ENCODE results near the gene OCEL1.

OCEL1 gene

GRCh38 chr19:17211547-17212446, 14.2 kb upstream of the OCEL1 start:
- DNase-seq, result no peak

GRCh38 chr19:17213334-17213733, 12.7 kb upstream of the OCEL1 start:
- no peak for DNase-seq

GRCh38 chr19:17214508-17215126, 11.4 kb upstream of the OCEL1 start:
- DNase-seq, result no peak

GRCh38 chr19:17215127-17215971, 10.7 kb upstream of the OCEL1 start, which contains the start of gene USE1:
Gene USE1 (plus strand): TSS chr19:17215357. CDS start chr19:17215406, 49 bp downstream.
- peak; percentile 93 for DNase-seq

GRCh38 chr19:17216058-17216670, 9.9 kb upstream of the OCEL1 start:
- DNase-seq, result no peak

- DNase-seq, result no peak
These were observed 6.7 kb upstream of the OCEL1 start for GRCh38 chr19:17219286-17219685.

GRCh38 chr19:17220207-17220758, 5.7 kb upstream of the OCEL1 start:
- DNase-seq, result no peak

- no peak for DNase-seq
These were observed 973 bp upstream of the OCEL1 start for GRCh38 chr19:17225053-17225452.

- DNase-seq, result no peak
These were observed 1.9 kb downstream of the OCEL1 start for GRCh38 chr19:17227798-17228367.

- DNase-seq, result no peak
These were observed 3.9 kb downstream of the OCEL1 start for GRCh38 chr19:17229890-17230289.

- DNase-seq, result no peak
These were observed 6.2 kb downstream of the OCEL1 start for GRCh38 chr19:17232258-17232657.

GRCh38 chr19:17234911-17235299, 8.9 kb downstream of the OCEL1 start:
- peak; percentile 26 for DNase-seq

- DNase-seq, result peak; percentile 67
These were observed 9.4 kb downstream of the OCEL1 start for GRCh38 chr19:17235300-17235970.

GRCh38 chr19:17235971-17236777, 10.1 kb downstream of the OCEL1 start:
- DNase-seq, result peak; percentile 53

- no peak for DNase-seq
These were observed 11.0 kb downstream of the OCEL1 start for GRCh38 chr19:17236811-17237543.

GRCh38 chr19:17237747-17238706, 12.0 kb downstream of the OCEL1 start:
- DNase-seq, result no peak

- DNase-seq, result no peak
These were observed 14.2 kb downstream of the OCEL1 start for GRCh38 chr19:17240062-17240752.

GRCh38 chr19:17240826-17241399, 14.9 kb downstream of the OCEL1 start:
- DNase-seq, result no peak

Data from NCI-H1092 treated with DMSO at 0.1 percent for 48 hours (cell line).